PC-3 (cell line): ENCODE data around the gene BICD2.

Experiments used
- EZH2 ChIP-seq: fragments of 300-600 bp; sonication (generic); IDR thresholded peaks from one replicate; pipeline ENCODE4 v1.6.1; 2017; ENCODE audit warnings: antibody characterized with exemption, mild to moderate bottlenecking, low read length; ENCODE audit not compliant: unreplicated experiment
- EZH2phosphoT487 ChIP-seq: fragments of 300-600 bp; sonication (generic); IDR thresholded peaks from 2 replicates; pipeline ENCODE4 v1.6.1; 2018; ENCODE audit warnings: mild to moderate bottlenecking, antibody characterized with exemption, low read length, borderline replicate concordance
- TF ChIP-seq, protein P1 (sequence below): fragments of 300-600 bp; sonication (generic); conservative IDR thresholded peaks from 2 replicates; pipeline ENCODE4 v1.5.1; 2017; ENCODE audit warnings: antibody characterized with exemption, low read depth, mild to moderate bottlenecking, low read length

DNA sequence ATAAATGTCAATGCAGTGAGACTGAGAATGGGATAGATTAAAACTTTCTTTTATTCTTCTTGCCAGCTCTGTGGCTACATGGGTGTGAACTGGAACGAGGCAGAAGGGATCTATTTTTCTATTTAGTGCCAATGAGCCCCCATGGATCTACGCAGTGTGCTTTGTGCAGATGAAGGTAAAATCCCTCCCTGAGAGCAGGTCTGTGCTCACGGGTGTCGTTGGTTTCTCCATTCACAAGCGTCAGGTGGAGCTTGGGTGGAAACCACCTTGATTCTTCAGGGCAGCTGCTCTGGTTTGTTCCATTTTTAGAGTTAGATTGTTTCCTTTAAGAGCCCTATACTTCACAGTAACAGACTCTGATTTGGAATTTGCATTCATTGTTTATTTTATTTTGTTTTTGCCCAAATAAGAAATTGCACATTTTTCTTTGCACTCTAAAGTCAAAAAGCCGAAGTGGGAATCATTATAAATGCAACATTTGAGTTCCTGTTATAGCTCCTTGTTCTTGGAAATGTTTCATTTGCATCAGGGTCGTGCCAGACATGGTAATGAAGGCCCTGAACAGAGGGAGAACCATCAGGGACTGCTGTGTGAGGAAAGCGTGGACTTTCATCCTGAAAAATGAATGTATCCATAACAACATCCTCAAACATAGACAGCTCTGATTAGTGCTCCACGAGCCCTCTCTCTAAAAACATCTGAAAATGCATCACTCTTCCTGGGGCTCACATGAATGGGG lies 31.1 kb upstream of the BICD2 start:
- TF ChIP-seq, protein P1, sequence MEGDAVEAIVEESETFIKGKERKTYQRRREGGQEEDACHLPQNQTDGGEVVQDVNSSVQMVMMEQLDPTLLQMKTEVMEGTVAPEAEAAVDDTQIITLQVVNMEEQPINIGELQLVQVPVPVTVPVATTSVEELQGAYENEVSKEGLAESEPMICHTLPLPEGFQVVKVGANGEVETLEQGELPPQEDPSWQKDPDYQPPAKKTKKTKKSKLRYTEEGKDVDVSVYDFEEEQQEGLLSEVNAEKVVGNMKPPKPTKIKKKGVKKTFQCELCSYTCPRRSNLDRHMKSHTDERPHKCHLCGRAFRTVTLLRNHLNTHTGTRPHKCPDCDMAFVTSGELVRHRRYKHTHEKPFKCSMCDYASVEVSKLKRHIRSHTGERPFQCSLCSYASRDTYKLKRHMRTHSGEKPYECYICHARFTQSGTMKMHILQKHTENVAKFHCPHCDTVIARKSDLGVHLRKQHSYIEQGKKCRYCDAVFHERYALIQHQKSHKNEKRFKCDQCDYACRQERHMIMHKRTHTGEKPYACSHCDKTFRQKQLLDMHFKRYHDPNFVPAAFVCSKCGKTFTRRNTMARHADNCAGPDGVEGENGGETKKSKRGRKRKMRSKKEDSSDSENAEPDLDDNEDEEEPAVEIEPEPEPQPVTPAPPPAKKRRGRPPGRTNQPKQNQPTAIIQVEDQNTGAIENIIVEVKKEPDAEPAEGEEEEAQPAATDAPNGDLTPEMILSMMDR, result no peak
- TF ChIP-seq EZH2, result no peak
- TF ChIP-seq EZH2phosphoT487, result no peak
